Measurements from ENCODE around the gene TSHZ3.

TSHZ3 gene

GRCh38 chr19:31282346-31282745 is 66.9 kb downstream of the TSHZ3 start:
- no peak for DNase-seq

GRCh38 chr19:31280287-31281006 is 68.8 kb downstream of the TSHZ3 start:
- no peak for DNase-seq

GRCh38 chr19:31279436-31279765 is 69.8 kb downstream of the TSHZ3 start:
- no peak for DNase-seq

GRCh38 chr19:31278555-31279435 is 70.4 kb downstream of the TSHZ3 start:
- DNase-seq = no peak

GRCh38 chr19:31277516-31277915 is 71.7 kb downstream of the TSHZ3 start:
- no peak for DNase-seq

- DNase-seq = no peak
Observed at GRCh38 chr19:31276831-31277230, 72.4 kb downstream of the TSHZ3 start.

GRCh38 chr19:31275068-31275334 is 74.2 kb downstream of the TSHZ3 start:
- DNase-seq = no peak

- no peak for DNase-seq
Observed at GRCh38 chr19:31274251-31275067, 74.8 kb downstream of the TSHZ3 start.

- no peak for DNase-seq
Observed at GRCh38 chr19:31272583-31273106, 76.6 kb downstream of the TSHZ3 start.

- DNase-seq = no peak
Observed at GRCh38 chr19:31271306-31271911, 77.8 kb downstream of the TSHZ3 start.

- no peak for DNase-seq
Observed at GRCh38 chr19:31270897-31271296, 78.3 kb downstream of the TSHZ3 start.

- no peak for DNase-seq
Observed at GRCh38 chr19:31269425-31270127, 79.7 kb downstream of the TSHZ3 start.

GRCh38 chr19:31268751-31269383 is 80.4 kb downstream of the TSHZ3 start:
- DNase-seq = no peak

- no peak for DNase-seq
Observed at GRCh38 chr19:31266731-31267130, 82.5 kb downstream of the TSHZ3 start.

- no peak for DNase-seq
Observed at GRCh38 chr19:31266196-31266595, 83.0 kb downstream of the TSHZ3 start.

GRCh38 chr19:31264041-31264778 is 85.0 kb downstream of the TSHZ3 start:
- no peak for DNase-seq

- DNase-seq = no peak
Observed at GRCh38 chr19:31263328-31263727, 85.9 kb downstream of the TSHZ3 start.

GRCh38 chr19:31262725-31263191 is 86.5 kb downstream of the TSHZ3 start:
- DNase-seq = no peak

GRCh38 chr19:31261603-31262212 is 87.5 kb downstream of the TSHZ3 start:
- DNase-seq = no peak

- no peak for DNase-seq
Observed at GRCh38 chr19:31261019-31261602, 88.1 kb downstream of the TSHZ3 start.

Data from NCI-H524 (cell line).